Measurements from ENCODE around the gene EXOC6.

Gene EXOC6

DNA sequence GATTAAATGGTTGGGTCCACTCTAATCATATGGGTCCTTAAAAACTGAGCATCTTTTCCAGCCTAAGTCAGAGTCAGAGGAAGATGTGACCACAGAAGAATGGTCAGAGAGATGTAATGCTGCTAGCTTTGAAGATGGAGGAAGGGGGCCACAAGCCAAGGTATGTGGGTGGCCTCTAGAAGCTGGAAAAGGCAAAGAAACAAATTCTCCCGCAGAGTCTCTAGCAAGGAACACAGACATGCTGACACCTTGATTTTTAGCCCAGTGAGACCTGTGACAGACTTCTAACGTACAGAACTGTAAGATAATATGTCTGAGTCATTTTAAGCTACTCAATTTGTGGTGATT, 1.5 kb upstream of the EXOC6 start:
- FAIRE-seq (no peak), DNase-seq (ENCODE audit: insufficient read length, low spot score) (no peak)
- no peak for TF ChIP-seq POLR2A (IDR thresholded peaks at IDR 0.05; ENCODE audit: low read depth, low read length)

- no peak for TF ChIP-seq POLR2A (IDR thresholded peaks at IDR 0.05; ENCODE audit: low read depth, low read length)
- FAIRE-seq (peak; percentile 48), DNase-seq (ENCODE audit: insufficient read length, low spot score) (no peak)
Observed at GRCh38 chr10:92847202-92847864, 987 bp upstream of the EXOC6 start.

- DNase-seq (ENCODE audit: insufficient read length, low spot score) (no peak), FAIRE-seq (no peak)
- TF ChIP-seq POLR2A (IDR thresholded peaks at IDR 0.05; ENCODE audit: low read depth, low read length), result no peak
Observed at GRCh38 chr10:92848037-92848440, 281 bp upstream of the EXOC6 start.

DNA sequence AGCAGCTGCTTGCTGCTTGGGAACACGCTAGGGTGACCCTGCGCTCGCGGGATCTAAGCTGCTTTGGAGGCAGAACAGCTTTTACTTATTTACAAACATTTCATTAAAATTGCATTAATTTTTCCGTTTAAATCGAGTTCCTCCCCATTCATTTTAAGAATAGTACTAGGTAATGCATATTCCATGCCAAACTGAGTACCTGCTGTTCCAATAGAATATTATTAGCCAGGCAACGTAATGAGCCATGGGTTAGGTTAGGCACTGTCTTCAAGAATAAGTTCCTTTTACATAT, 860 bp downstream of the EXOC6 start:
- FAIRE-seq, result no peak
- DNase-seq (ENCODE audit: insufficient read length, low spot score), result no peak
- no peak for TF ChIP-seq POLR2A (IDR thresholded peaks at IDR 0.05; ENCODE audit: low read depth, low read length)

DNA sequence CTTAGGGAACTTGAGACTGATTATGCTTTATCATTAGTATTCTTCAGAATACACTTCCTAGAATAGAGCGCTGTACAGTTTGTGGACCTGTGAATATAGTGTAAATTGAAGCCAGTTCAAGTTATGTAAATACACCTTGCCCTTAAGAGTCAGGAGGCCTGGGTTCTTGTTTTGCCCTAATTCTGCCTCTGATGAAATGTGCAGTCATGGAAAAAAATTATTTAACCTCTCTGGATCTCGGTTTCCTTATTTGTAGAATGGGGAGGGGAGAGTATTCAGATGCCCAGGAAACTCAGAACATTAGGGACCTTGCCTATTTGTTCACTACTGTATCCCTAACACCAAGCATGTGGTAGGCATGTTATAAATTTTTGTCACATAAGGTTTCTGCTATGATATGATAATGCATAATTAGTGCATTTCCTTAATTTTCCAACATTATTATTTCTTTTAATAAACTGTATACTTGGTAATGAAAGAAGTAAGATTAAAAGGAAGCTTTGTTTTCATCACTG, 1.3 kb downstream of the EXOC6 start:
- DNase-seq (ENCODE audit: insufficient read length, low spot score) (no peak), FAIRE-seq (peak; percentile 57)
- no peak for TF ChIP-seq POLR2A (IDR thresholded peaks at IDR 0.05; ENCODE audit: low read depth, low read length)

- FAIRE-seq, result peak; percentile 6
Observed at GRCh38 chr10:92850185-92850584, 1.9 kb downstream of the EXOC6 start.

DNA sequence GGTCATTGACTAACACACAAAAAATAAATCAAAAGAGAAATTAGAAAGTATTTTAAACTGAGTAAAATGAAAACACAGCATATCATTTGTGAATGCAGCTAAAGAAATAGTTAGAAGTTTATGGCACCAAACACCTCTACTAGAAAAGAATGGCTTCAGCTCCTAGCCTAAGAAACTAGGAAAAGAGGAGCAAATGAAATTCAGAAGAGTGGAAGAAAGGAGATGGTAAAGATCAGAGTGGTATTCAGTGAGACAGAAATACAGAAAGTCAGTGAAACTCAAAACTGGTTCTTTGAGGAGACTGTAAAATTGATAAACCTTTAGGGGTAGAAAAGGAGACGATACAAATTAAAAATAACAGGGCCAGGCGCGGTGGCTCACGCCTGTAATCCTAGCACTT, 2.7 kb downstream of the EXOC6 start:
- TF ChIP-seq POLR2A (IDR thresholded peaks at IDR 0.05; ENCODE audit: low read depth, low read length), result no peak
- DNase-seq (ENCODE audit: insufficient read length, low spot score) (no peak), FAIRE-seq (no peak)

More at GRCh38 chr10:92850185-92850584, 1.9 kb downstream of the EXOC6 start:
- no peak for TF ChIP-seq POLR2A (IDR thresholded peaks at IDR 0.05; ENCODE audit: low read depth, low read length)
- DNase-seq (ENCODE audit: insufficient read length, low spot score), result no peak

DNA sequence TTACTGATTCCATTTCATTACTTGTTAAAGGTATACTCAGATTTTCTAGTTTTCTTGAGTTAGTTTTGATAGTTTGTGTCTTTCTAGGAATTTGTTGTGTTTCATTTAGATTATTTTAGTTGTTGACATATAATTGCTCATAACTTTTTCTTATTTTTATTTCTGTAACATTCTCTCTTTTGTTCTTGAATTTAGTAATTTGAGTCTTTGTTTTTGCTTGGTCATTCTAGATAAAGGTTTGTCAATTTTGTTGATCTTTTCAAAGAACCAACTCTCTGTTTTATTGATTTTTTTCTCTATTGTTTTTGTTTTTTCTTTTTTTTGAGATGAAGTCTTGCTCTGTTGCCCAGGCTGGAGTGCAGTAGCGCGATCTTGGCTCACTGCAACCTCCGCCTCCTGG, 7.2 kb downstream of the EXOC6 start:
- no peak for FAIRE-seq
- TF ChIP-seq POLR2A (IDR thresholded peaks at IDR 0.05; ENCODE audit: low read depth, low read length), result no peak
- no peak for DNase-seq (ENCODE audit: insufficient read length, low spot score)

DNA sequence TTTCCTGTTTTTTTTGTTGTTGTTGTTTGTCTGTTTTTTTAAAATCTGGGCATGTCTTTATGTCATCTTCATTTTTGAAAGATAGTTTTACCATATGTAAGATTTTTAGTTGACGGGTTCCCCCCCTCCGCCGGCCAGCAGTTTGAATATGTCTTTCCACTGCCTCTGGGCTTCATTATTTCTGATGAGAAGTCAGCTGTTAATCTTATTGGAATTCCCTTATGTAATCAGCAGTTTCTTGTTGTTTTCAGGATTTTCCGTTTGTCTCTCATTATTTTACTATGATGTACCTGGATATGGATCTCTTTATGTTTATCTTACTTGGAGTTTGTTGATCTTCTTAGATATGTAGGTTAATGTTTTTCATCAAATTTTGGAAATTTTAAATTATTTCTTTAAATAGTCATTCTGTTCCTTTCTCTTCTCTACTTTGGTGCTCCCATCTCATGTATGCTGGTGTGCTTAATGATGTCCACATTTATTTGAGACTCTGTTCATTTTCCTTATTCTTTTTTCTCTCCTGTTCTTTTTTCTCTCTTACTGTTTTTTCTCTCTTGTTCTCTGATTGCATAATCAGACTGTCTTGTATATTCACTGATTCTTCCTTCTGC, 9.7 kb downstream of the EXOC6 start:
- FAIRE-seq (peak; percentile 76), DNase-seq (ENCODE audit: insufficient read length, low spot score) (no peak)
- no peak for TF ChIP-seq POLR2A (IDR thresholded peaks at IDR 0.05; ENCODE audit: low read depth, low read length)

GRCh38 chr10:92867235-92867634, 18.9 kb downstream of the EXOC6 start:
- FAIRE-seq (peak; percentile 77), DNase-seq (ENCODE audit: insufficient read length, low spot score) (no peak)
- no peak for TF ChIP-seq POLR2A (IDR thresholded peaks at IDR 0.05; ENCODE audit: low read depth, low read length)

- FAIRE-seq (peak; percentile 6), DNase-seq (ENCODE audit: insufficient read length, low spot score) (no peak)
Observed at GRCh38 chr10:92868036-92868435, 19.7 kb downstream of the EXOC6 start.

DNA sequence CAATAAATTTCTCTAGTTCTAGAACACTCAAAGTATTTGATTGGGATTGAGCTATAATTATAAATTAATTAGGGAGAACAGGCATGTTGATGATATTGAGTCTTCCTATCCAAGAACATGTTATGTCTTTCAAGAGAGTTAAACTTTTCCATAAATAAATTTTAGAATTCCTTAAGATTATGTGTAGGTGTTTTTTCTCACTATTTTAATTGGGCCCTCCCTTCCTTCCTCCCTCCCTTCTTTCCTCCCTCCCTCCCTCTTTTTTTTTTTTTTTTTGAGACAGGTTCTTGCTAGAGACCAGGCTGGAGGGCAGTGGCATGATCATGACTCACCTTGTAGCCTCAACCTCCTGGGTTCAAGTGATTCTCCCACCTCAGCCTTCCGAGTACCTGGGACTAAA, 20.2 kb downstream of the EXOC6 start:
- FAIRE-seq (peak; percentile 65), DNase-seq (ENCODE audit: insufficient read length, low spot score) (no peak)
- no peak for TF ChIP-seq POLR2A (IDR thresholded peaks at IDR 0.05; ENCODE audit: low read depth, low read length)

More at GRCh38 chr10:92868036-92868435, 19.7 kb downstream of the EXOC6 start:
- TF ChIP-seq POLR2A (IDR thresholded peaks at IDR 0.05; ENCODE audit: low read depth, low read length), result no peak

DNA sequence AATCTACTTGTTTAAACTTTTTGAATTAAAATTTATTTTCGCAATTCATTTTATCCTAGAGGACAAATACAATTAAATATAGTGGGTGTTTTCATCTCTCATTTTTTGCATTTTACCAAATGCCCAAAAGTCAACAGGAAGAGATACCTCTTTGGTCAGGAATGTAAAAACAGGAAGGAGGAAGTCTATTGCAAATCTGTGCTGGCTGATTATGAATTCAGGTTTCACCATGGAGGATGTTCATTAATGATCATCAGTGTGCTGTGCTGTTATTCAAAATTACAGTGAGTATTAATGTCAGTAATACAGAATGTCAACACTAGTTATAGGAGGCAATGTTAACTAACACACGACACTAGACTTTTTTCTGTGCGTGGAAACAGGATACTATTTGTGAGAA, 24.7 kb downstream of the EXOC6 start:
- TF ChIP-seq POLR2A (IDR thresholded peaks at IDR 0.05; ENCODE audit: low read depth, low read length), result no peak
- FAIRE-seq (peak; percentile 93), DNase-seq (ENCODE audit: insufficient read length, low spot score) (no peak)

- DNase-seq (ENCODE audit: insufficient read length, low spot score) (no peak), FAIRE-seq (no peak)
- TF ChIP-seq POLR2A (IDR thresholded peaks at IDR 0.05; ENCODE audit: low read depth, low read length), result no peak
Observed at GRCh38 chr10:92876509-92877036, 28.3 kb downstream of the EXOC6 start.

DNA sequence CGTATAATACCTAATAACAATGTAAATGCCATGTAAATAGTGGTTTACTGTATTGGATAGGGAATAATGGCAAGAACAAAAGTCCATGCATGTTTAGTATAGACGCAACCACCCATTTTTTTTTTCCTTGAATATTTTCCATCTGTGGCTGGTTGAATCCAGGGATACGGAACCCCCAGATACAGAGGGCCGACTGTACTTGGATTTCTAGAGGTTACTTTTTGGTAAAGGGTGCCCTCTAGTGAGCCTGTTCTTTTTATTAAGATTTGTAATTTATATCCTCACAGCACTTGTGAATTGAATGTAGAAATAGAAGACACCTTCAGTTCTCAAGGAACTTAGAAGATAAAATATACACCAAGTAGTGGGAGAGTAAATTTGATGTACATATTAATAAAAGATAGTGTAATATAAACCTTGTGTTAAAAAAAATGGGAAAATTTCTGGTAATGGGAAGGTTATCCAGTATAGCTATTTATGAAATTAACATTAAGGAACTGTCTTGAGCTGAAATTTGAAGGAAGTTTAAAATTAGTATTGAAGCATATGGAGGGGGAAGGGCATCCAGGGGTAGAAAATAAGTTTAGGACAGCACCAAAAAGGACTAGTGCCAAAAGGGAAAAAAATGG, 32.0 kb downstream of the EXOC6 start:
- DNase-seq (ENCODE audit: insufficient read length, low spot score), result no peak
- no peak for TF ChIP-seq POLR2A (IDR thresholded peaks at IDR 0.05; ENCODE audit: low read depth, low read length)
- FAIRE-seq, result peak; percentile 96

All from H54 (cell line).